Mammary epithelial cell (primary cell): ENCODE measurements around the gene INPP5D.

Experiments
- CTCF ChIP-seq, 2 donors: IDR thresholded peaks in 1 of 2; conservative IDR thresholded peaks in 1 of 2; 2 replicates each; pipeline ENCODE4 v1.5.1; 2011 to 2012; ENCODE audit warnings: inconsistent platforms in 2 of 2, low read length in 2 of 2, mild to moderate bottlenecking in 2 of 2, control low read depth in 1 of 2, low read depth in 1 of 2; ENCODE audit not compliant: insufficient read depth in 1 of 2; ENCODE audit errors: extremely low read depth in 1 of 2
- EZH2 ChIP-seq: IDR thresholded peaks from 2 replicates; pipeline ENCODE4 v1.6.1; 2012; ENCODE audit warnings: low read length, inconsistent platforms, borderline replicate concordance

GRCh38 chr2:233247744-233248143 is 187.6 kb downstream of the INPP5D start:
- TF ChIP-seq CTCF (conservative IDR thresholded peaks at IDR 0.05 in 1 of 2, IDR thresholded peaks at IDR 0.05 in 1 of 2; ENCODE audit: extremely low read depth in 1 of 2, insufficient read depth in 1 of 2, low read depth in 1 of 2, low read length in 2 of 2) = no peak
- TF ChIP-seq EZH2 = no peak
